HG02588 (cell line): Measurements from ENCODE around the gene SCRN2.

Experiments used
- ATAC-seq: cut with Tn5 transposase; IDR thresholded peaks from one replicate; pipeline ENCODE4 v1.9.1; 2021; ENCODE audit warnings: mild to moderate bottlenecking, moderate library complexity; ENCODE audit not compliant: unreplicated experiment

Gene SCRN2

GRCh38 chr17:47872019-47872650 lies 31.1 kb upstream of the SCRN2 start:
- no peak for ATAC-seq

GRCh38 chr17:47871048-47871447 lies 30.0 kb upstream of the SCRN2 start:
- ATAC-seq = no peak

GRCh38 chr17:47870056-47870455 lies 29.0 kb upstream of the SCRN2 start:
- no peak for ATAC-seq

- ATAC-seq = no peak
Observed at GRCh38 chr17:47869114-47869513, 28.0 kb upstream of the SCRN2 start.

- ATAC-seq = no peak
Observed at GRCh38 chr17:47867813-47868533, 26.9 kb upstream of the SCRN2 start.

GRCh38 chr17:47866941-47867340 lies 25.9 kb upstream of the SCRN2 start:
- no peak for ATAC-seq

GRCh38 chr17:47864791-47865216 lies 23.7 kb upstream of the SCRN2 start:
- no peak for ATAC-seq

- no peak for ATAC-seq
Observed at GRCh38 chr17:47862621-47863440, 21.8 kb upstream of the SCRN2 start.

- ATAC-seq = no peak
Observed at GRCh38 chr17:47860386-47860785, 19.3 kb upstream of the SCRN2 start.

GRCh38 chr17:47857551-47858455 lies 16.7 kb upstream of the SCRN2 start:
- no peak for ATAC-seq

- ATAC-seq = no peak
Observed at GRCh38 chr17:47856830-47857229, 15.8 kb upstream of the SCRN2 start.

- no peak for ATAC-seq
Observed at GRCh38 chr17:47855737-47856136, 14.7 kb upstream of the SCRN2 start.

- no peak for ATAC-seq
Observed at GRCh38 chr17:47853616-47854015, 12.5 kb upstream of the SCRN2 start.

GRCh38 chr17:47852113-47852949 lies 11.3 kb upstream of the SCRN2 start:
- ATAC-seq = no peak

GRCh38 chr17:47851764-47852112 lies 10.7 kb upstream of the SCRN2 start:
- ATAC-seq = no peak

GRCh38 chr17:47850692-47851573 lies 9.9 kb upstream of the SCRN2 start, which contains the start of gene SP6:
SP6 (minus strand) TSS chr17:47851163; CDS start chr17:47848429, 2,734 bp downstream.
- ATAC-seq = no peak

GRCh38 chr17:47850373-47850691 lies 9.3 kb upstream of the SCRN2 start:
- ATAC-seq = no peak

- no peak for ATAC-seq
Observed at GRCh38 chr17:47848198-47848513, 7.1 kb upstream of the SCRN2 start.
